Spleen (tissue), 7 donors: ENCODE results near the gene HCN3.
"Not testable (repeated sequence)": the region's sequence is repeated elsewhere in the genome, so short reads cannot be mapped to it uniquely, and the experiment has no call there.

Experiments
- POLR2A ChIP-seq, 3 donors: fragments of 450-650 bp; IDR thresholded peaks; one replicate each; pipeline ENCODE4 v1.5.1; 2017; ENCODE audit warnings: antibody characterized with exemption in 3 of 3, mild to moderate bottlenecking in 1 of 3
- TF ChIP-seq, protein P1 (sequence below), 11 experiments: fragments of 200-600 bp in 7 of 11; fragments of 450-650 bp in 4 of 11; sonication (generic) in 4 of 11; IDR thresholded peaks in 8 of 11; conservative IDR thresholded peaks in 3 of 11; 1 replicate in 7 of 11; 2 replicates in 4 of 11; pipeline versions ENCODE4 v1.4.0 to v1.8.0; 2016 to 2021; ENCODE audit warnings: antibody characterized with exemption in 11 of 11, inconsistent platforms in 4 of 11, mild to moderate bottlenecking in 1 of 11
- donor health status: DM: no; HTN: no; CAD: no; lungs with moderate emphysema.
- donor health status: DM: no; HTN: no; CAD: no.
- donor health status: DM: no; HTN: no; CAD: no.

DNA sequence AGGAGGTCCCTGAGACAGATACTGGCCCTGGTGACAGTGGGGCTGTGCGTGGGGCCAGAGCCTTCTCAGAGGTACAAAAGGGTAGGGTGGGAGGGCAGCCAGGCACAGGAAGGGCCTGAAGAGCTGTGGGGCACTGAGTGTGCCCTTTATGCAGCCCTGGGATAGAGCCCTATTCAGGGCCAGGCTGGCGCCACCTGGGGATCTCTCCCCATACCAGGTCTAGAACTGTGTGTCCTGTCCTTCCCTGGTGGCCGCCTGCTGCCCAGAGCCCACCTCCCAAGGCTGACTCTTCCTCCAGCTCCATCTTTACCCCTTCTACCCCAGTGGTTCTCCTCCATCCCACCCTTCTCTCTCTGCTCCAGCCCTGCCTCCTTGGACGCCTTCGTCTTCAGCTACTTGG lies 43.8 kb upstream of the HCN3 start:
- not testable (repeated sequence) for TF ChIP-seq POLR2A (IDR thresholded peaks at IDR 0.05)
- TF ChIP-seq, protein P1, sequence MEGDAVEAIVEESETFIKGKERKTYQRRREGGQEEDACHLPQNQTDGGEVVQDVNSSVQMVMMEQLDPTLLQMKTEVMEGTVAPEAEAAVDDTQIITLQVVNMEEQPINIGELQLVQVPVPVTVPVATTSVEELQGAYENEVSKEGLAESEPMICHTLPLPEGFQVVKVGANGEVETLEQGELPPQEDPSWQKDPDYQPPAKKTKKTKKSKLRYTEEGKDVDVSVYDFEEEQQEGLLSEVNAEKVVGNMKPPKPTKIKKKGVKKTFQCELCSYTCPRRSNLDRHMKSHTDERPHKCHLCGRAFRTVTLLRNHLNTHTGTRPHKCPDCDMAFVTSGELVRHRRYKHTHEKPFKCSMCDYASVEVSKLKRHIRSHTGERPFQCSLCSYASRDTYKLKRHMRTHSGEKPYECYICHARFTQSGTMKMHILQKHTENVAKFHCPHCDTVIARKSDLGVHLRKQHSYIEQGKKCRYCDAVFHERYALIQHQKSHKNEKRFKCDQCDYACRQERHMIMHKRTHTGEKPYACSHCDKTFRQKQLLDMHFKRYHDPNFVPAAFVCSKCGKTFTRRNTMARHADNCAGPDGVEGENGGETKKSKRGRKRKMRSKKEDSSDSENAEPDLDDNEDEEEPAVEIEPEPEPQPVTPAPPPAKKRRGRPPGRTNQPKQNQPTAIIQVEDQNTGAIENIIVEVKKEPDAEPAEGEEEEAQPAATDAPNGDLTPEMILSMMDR (IDR thresholded peaks at IDR 0.05 in 8 of 11, conservative IDR thresholded peaks at IDR 0.05 in 3 of 11), result not testable (repeated sequence)
